HUES48 (cell line): ENCODE measurements around the gene ALDH9A1.
A peak's percentile ranks its signal among the peaks of the same experiment; 100 is the strongest.
"Not testable (repeated sequence)": the region's sequence is repeated elsewhere in the genome, so short reads cannot be mapped to it uniquely, and the experiment has no call there.

Experiments used
- H3K27ac ChIP-seq: one replicate; pipeline ENCODE4 v1.7.0; 2013; ENCODE audit warnings: low read depth, low read length, inconsistent platforms
- H3K27me3 ChIP-seq: 2 replicates; pipeline ENCODE4 v1.6.1; 2013; ENCODE audit warnings: mild to moderate bottlenecking, low read length; ENCODE audit not compliant: control insufficient read depth, insufficient read depth
- H3K36me3 ChIP-seq: 2 replicates; pipeline ENCODE4 v1.6.1; 2013; ENCODE audit warnings: low read length; ENCODE audit not compliant: control insufficient read depth, insufficient read depth
- H3K4me1 ChIP-seq: 2 replicates; pipeline ENCODE4 v1.6.1; 2013; ENCODE audit warnings: mild to moderate bottlenecking, low read length; ENCODE audit not compliant: control insufficient read depth, insufficient read depth
- H3K4me3 ChIP-seq: 2 replicates; pipeline ENCODE4 v1.5.1; 2013; ENCODE audit warnings: mild to moderate bottlenecking, low read depth, low read length
- H3K9ac ChIP-seq: 2 replicates; pipeline ENCODE4 v1.6.1; 2013; ENCODE audit warnings: mild to moderate bottlenecking, low read depth, low read length, moderate library complexity
- H3K9me3 ChIP-seq: 2 replicates; pipeline ENCODE4 v1.6.1; 2013; ENCODE audit warnings: low read length; ENCODE audit not compliant: control insufficient read depth, insufficient read depth

ALDH9A1 gene

GRCh38 chr1:165697881-165698760, at the start of gene ALDH9A1:
TSS of gene ALDH9A1 (minus strand) at chr1:165698562. CDS start at chr1:165698558, 4 bp downstream.
- H3K4me3 ChIP-seq: peak within 1 kb of the TSS; percentile 86
- no peaks in the 10 kb centered on the region for H3K36me3 ChIP-seq
- peaks cover 11% of the 10 kb centered on the region; the same call in 1 of the 2 replicates for H3K4me1 ChIP-seq
- H3K27ac ChIP-seq: peak within 1 kb of the TSS; percentile 92
- H3K9ac ChIP-seq: peak within 1 kb of the TSS; percentile 82
- H3K27me3 ChIP-seq: no peaks in the 10 kb centered on the region
- H3K9me3 ChIP-seq: no peaks in the 10 kb centered on the region

- Histone ChIP-seq H3K36me3 (peaks cover 13% of the 10 kb centered on the region), H3K27ac (no peak overlapping the region), H3K4me3 (no peak overlapping the region), H3K27me3 (no peaks in the 10 kb centered on the region), H3K9me3 (no peaks in the 10 kb centered on the region), H3K9ac (no peak overlapping the region), H3K4me1 (no peaks in the 10 kb centered on the region)
These were observed 49.5 kb upstream of the ALDH9A1 start for GRCh38 chr1:165747632-165748447.

- H3K9me3 ChIP-seq, H3K4me3 ChIP-seq, H3K27me3 ChIP-seq, H3K27ac ChIP-seq, H3K9ac ChIP-seq, H3K4me1 ChIP-seq: not testable (repeated sequence)
- H3K36me3 ChIP-seq: peaks cover 35% of the 10 kb centered on the region
These were observed 46.6 kb upstream of the ALDH9A1 start for GRCh38 chr1:165744913-165745312.

GRCh38 chr1:165742194-165742593, 43.8 kb upstream of the ALDH9A1 start:
- H3K9me3 ChIP-seq: no peaks in the 10 kb centered on the region
- H3K4me1 ChIP-seq: no peaks in the 10 kb centered on the region; the same call in 1 of the 2 replicates
- no peak overlapping the region for H3K4me3 ChIP-seq
- peaks cover 35% of the 10 kb centered on the region for H3K36me3 ChIP-seq
- H3K9ac ChIP-seq: no peak overlapping the region
- H3K27ac ChIP-seq: no peak overlapping the region
- no peaks in the 10 kb centered on the region for H3K27me3 ChIP-seq

GRCh38 chr1:165738794-165739193, 40.4 kb upstream of the ALDH9A1 start:
- H3K4me1 ChIP-seq: no peaks in the 10 kb centered on the region; the same call in 1 of the 2 replicates
- H3K9ac ChIP-seq: no peak overlapping the region
- H3K27ac ChIP-seq: no peak overlapping the region
- peaks cover 31% of the 10 kb centered on the region for H3K36me3 ChIP-seq
- H3K27me3 ChIP-seq: no peaks in the 10 kb centered on the region
- H3K9me3 ChIP-seq: no peaks in the 10 kb centered on the region
- H3K4me3 ChIP-seq: no peak overlapping the region

DNA sequence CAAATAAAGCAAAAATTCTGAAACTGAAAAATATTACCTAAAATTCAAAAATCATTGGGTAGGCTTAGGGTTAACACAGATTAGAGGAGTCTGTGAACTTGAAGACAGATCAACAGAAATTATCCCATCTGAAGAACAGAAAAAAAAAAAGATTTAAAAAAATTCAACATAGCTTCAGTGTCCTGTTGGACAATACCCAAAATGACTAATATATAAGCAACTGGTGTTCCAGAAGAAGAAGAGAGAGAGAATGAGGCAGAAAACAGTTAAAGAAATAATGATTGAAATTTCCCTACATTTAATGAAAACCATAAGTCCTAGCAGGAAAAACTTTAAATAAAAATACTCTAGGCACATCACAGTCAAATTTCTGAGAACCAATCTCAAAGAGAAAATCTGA, 38.8 kb upstream of the ALDH9A1 start:
- H3K9me3 ChIP-seq: no peaks in the 10 kb centered on the region
- H3K36me3 ChIP-seq: peaks cover 19% of the 10 kb centered on the region
- H3K4me1 ChIP-seq: no peaks in the 10 kb centered on the region; the same call in 1 of the 2 replicates

DNA sequence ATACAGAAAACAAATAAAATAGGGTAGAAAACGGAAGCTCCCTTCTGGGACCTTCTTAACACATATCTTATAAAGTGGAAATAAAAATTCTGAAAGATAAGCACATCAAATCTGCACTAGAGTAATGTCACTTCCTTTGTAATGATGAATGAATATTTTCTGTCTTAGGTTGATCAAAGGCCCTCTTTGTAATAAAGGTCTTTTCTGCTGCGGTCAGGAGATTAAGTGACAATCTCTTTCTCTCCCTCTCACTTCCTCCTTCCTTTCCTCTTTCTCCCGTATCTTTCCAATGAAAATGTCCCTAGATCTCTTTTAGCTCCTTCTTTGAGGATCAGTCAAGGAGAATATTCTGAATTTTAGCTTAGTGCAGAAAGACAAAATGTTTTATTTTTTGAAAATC, 36.5 kb upstream of the ALDH9A1 start:
- Histone ChIP-seq H3K9ac (no peak overlapping the region), H3K27me3 (no peaks in the 10 kb centered on the region), H3K36me3 (no peaks in the 10 kb centered on the region), H3K9me3 (no peaks in the 10 kb centered on the region), H3K27ac (no peak overlapping the region), H3K4me1 (no peaks in the 10 kb centered on the region; the same call in 1 of the 2 replicates), H3K4me3 (no peak overlapping the region)

More for the DNA sequence above, 38.8 kb upstream of the ALDH9A1 start:
- H3K4me3 ChIP-seq: no peak overlapping the region
- H3K9ac ChIP-seq: no peak overlapping the region
- no peak overlapping the region for H3K27ac ChIP-seq
- no peaks in the 10 kb centered on the region for H3K27me3 ChIP-seq

GRCh38 chr1:165726841-165727240, 28.5 kb upstream of the ALDH9A1 start:
- no peaks in the 10 kb centered on the region for H3K9me3 ChIP-seq
- H3K9ac ChIP-seq: no peak overlapping the region
- no peaks in the 10 kb centered on the region for H3K27me3 ChIP-seq
- H3K4me1 ChIP-seq: no peaks in the 10 kb centered on the region
- H3K27ac ChIP-seq: no peak overlapping the region
- no peak overlapping the region for H3K4me3 ChIP-seq
- H3K36me3 ChIP-seq: peaks cover 3% of the 10 kb centered on the region; the same call in 1 of the 2 replicates

- Histone ChIP-seq H3K36me3 (peaks cover 3% of the 10 kb centered on the region; the same call in 1 of the 2 replicates), H3K27me3 (no peaks in the 10 kb centered on the region), H3K9ac (no peak overlapping the region), H3K9me3 (no peaks in the 10 kb centered on the region), H3K27ac (no peak overlapping the region), H3K4me1 (no peaks in the 10 kb centered on the region), H3K4me3 (no peak overlapping the region)
These were observed 27.8 kb upstream of the ALDH9A1 start for GRCh38 chr1:165726169-165726568.

- no peaks in the 10 kb centered on the region for H3K9me3 ChIP-seq
- no peaks in the 10 kb centered on the region for H3K36me3 ChIP-seq
- H3K27ac ChIP-seq: no peak overlapping the region
- no peaks in the 10 kb centered on the region for H3K4me1 ChIP-seq
- H3K4me3 ChIP-seq: no peak overlapping the region
- no peak overlapping the region for H3K9ac ChIP-seq
- no peaks in the 10 kb centered on the region for H3K27me3 ChIP-seq
These were observed 19.7 kb upstream of the ALDH9A1 start for GRCh38 chr1:165717918-165718515.
